Duodenal mucosa (tissue), 2 donors: ENCODE measurements around the gene EP400.

Experiments
- H3K27ac ChIP-seq: one replicate; pipeline ENCODE4 v1.7.0; 2013; ENCODE audit warnings: low read depth, low read length
- H3K27me3 ChIP-seq, 2 donors: one replicate each; pipeline ENCODE4 v1.7.0; 2013; ENCODE audit warnings: low read length in 2 of 2, control low read depth in 1 of 2; ENCODE audit not compliant: insufficient read depth in 2 of 2, control insufficient read depth in 1 of 2
- H3K36me3 ChIP-seq, 2 donors: one replicate each; pipeline ENCODE4 v1.7.0; 2013; ENCODE audit warnings: low read length in 2 of 2, control low read depth in 1 of 2; ENCODE audit not compliant: insufficient read depth in 2 of 2, control insufficient read depth in 1 of 2
- H3K4me1 ChIP-seq, 2 donors: one replicate each; pipeline ENCODE4 v1.7.0; 2013; ENCODE audit warnings: low read length in 2 of 2, control low read depth in 1 of 2; ENCODE audit not compliant: insufficient read depth in 2 of 2, control insufficient read depth in 1 of 2
- H3K4me3 ChIP-seq, 2 donors: one replicate each; pipeline ENCODE4 v1.7.0; 2013; ENCODE audit warnings: low read length in 2 of 2, low read depth in 1 of 2
- H3K9ac ChIP-seq, 2 donors: one replicate each; pipeline ENCODE4 v1.7.0; 2013; ENCODE audit warnings: low read length in 2 of 2, low read depth in 1 of 2
- H3K9me3 ChIP-seq, 2 donors: one replicate each; pipeline ENCODE4 v1.7.0; 2013; ENCODE audit warnings: low read length in 2 of 2, control low read depth in 1 of 2; ENCODE audit not compliant: control insufficient read depth in 1 of 2

Gene EP400

DNA sequence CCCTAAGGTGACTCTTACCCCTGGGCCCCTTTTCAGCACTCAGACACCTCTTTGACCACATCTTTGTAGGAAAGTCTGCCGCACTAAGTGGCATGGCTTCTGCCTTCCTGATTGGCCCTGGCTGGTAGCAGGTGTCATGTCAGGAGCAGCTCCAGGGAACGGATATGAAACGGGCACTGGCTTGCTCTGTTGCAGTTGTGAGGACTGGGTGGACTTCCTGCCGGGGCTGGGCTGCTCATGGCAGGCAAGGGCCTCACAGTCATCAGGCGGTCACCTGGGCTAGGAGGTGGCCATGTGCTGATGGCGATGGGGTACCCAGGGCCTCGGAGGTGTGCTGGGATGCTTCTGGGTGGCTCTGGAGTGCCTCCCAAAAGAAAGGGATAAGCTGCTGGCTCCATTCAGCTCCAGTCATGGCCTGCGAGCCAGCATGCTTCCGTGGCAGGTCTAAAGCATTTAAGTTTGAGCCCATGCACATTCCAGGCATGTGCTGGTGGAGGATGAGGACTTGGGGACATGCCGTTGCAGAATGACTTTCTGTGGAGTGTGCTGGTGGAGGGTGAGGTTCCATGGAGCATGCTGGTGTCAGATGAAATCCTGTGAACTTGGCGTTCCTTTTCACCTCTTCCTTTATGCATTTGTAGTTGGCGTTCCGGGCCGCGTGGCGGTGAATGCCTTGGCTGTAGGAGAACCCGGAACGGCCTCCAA, 77.2 kb downstream of the EP400 start:
- H3K36me3 ChIP-seq = peaks cover 66 to 89% of the 10 kb centered on the region in 2 donors
- no peak overlapping the region for H3K4me3 ChIP-seq
- H3K27ac ChIP-seq = no peak overlapping the region
- no peaks in the 10 kb centered on the region for H3K9me3 ChIP-seq
- no peaks in the 10 kb centered on the region for H3K4me1 ChIP-seq
- no peaks in the 10 kb centered on the region for H3K27me3 ChIP-seq
- H3K9ac ChIP-seq = no peak overlapping the region

DNA sequence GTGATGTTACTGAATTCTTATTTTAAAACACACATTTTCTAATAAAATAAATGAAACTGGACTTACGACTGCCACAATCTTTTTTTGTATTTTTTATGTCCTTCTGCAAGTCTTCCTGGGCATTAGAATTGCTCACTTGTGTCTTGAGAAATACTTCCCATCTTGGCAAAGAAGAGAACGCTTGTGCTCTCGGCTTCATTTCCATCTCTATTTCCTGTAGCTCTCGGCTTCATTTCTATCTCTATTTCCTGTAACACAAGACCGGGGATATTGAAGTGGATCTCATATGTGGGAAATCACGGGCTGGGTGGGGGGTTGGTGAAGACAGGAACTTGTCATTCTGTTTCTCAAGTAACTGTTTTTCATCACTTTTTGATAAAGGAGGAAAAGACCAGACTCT, 77.9 kb downstream of the EP400 start:
- no peak overlapping the region for H3K27ac ChIP-seq

DNA sequence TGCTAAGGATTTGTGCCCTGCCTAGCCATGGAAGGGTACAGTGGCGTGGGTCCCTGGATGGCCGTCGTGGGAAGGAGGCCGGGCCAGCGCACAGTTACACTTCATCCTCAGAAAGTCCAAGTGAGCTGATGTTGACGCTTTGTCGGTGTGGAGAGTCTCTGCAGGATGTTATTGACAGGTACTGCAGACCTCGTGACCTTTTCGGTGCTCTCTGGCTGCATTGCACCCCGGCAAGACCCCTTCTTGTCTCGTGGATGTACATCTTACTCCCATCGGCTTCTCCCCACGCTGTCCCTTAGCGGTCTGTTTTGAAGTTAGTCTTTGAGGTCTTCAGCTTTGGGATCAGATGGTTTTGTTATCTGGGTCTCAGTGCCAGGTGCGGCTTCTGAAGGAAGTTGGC, 78.4 kb downstream of the EP400 start:
- peaks cover 63 to 90% of the 10 kb centered on the region in 2 donors for H3K36me3 ChIP-seq
- H3K27ac ChIP-seq = no peak overlapping the region
- H3K4me1 ChIP-seq = no peaks in the 10 kb centered on the region
- H3K9me3 ChIP-seq = no peaks in the 10 kb centered on the region
- no peak overlapping the region for H3K9ac ChIP-seq
- H3K4me3 ChIP-seq = no peak overlapping the region
- no peaks in the 10 kb centered on the region for H3K27me3 ChIP-seq

More for the DNA sequence above, 77.9 kb downstream of the EP400 start:
- Histone ChIP-seq H3K9me3 (no peaks in the 10 kb centered on the region), H3K9ac (no peak overlapping the region), H3K4me3 (no peak overlapping the region), H3K27me3 (no peaks in the 10 kb centered on the region), H3K36me3 (peaks cover 63 to 88% of the 10 kb centered on the region in 2 donors), H3K4me1 (no peaks in the 10 kb centered on the region)

DNA sequence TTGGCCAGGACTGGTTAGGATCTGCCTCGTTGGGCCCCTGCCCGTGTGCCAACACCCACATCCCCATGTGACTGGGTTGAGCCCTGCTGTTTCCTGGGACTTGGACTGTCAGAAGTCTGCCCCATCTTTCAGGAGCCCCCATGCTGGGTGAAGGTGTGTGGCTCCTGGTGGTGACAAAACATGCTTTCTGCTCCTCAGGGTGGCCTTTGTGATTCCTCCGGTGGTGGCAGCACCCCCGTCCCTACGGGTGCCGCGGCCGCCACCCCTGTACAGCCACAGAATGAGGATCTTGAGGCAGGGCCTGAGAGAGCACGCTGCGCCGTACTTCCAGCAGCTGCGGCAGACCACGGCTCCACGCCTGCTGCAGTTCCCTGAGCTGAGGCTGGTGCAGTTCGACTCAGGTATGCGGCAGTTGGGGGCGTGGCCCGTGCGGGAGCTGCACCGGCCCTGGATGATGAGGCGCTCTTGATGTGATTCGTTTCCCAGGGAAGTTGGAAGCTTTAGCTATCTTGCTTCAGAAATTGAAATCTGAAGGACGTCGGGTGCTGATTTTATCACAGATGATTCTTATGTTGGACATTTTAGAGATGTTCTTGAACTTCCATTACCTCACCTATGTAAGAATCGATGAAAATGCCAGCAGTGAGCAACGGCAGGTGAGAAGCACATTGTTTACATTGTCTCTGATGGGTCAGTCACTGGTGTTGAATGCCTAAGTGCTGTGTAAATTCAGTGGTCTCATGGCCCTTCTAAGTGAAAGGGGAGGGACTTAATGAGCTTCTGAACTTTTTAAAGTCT, 80.0 kb downstream of the EP400 start:
- H3K4me3 ChIP-seq = no peak overlapping the region
- peaks cover 56 to 93% of the 10 kb centered on the region in 2 donors for H3K36me3 ChIP-seq
- H3K9me3 ChIP-seq = no peaks in the 10 kb centered on the region
- no peaks in the 10 kb centered on the region for H3K4me1 ChIP-seq
- H3K27ac ChIP-seq = no peak overlapping the region
- no peak overlapping the region for H3K9ac ChIP-seq
- no peaks in the 10 kb centered on the region for H3K27me3 ChIP-seq

DNA sequence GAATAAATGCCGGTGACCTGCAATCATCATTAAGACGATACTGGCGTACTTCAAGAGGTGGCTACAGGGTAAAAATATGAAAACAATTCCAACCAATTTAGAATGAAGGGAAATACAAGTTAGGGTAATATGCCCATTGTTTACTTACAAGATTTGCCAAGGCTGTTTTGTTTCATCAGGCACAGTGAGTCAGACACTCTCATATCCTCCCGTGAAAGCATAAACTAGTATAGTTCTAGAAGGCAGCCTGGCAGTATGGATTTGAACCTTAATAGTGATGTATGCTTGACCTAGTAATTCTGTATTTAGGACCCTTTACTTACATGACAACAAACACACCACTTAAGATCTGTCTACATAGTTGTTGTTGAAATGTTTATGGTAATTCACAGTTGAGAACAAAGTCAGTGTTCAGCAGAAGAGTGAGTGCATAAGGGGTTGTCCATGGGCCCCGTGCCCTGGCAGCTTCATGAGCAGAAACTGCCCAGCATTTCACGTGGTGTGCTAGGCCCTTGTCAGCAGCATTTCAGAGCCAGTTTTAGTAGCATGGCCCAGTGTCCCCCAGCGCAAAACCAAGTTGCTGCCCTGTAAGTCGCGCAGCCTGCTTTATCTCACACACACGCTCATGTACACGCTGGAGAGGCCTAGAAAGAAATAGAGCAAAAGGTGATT, 80.8 kb downstream of the EP400 start:
- Histone ChIP-seq H3K4me3 (no peak overlapping the region), H3K4me1 (no peaks in the 10 kb centered on the region), H3K36me3 (peaks cover 56 to 93% of the 10 kb centered on the region in 2 donors), H3K27ac (no peak overlapping the region), H3K9me3 (no peaks in the 10 kb centered on the region), H3K9ac (no peak overlapping the region), H3K27me3 (no peaks in the 10 kb centered on the region)

DNA sequence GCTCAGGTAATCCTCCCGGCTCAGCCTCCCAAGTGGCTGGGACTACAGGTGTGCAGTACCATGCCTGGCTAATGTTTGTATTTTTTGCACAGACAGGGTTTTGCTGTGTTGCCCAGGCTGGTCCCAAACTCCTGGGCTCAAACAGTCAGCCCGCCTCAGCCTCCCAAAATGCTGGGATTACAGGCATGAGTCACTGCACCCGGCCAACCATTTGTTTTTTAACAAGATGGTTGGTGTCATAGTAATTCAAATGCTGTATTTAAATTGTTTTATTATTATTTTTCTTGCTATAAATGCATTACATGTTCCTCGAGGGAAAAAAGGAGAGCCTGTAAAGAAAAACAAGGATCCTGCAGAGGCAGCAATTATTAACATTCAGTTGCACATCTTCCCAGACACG, 83.9 kb downstream of the EP400 start:
- peaks cover 59 to 90% of the 10 kb centered on the region in 2 donors for H3K36me3 ChIP-seq

DNA sequence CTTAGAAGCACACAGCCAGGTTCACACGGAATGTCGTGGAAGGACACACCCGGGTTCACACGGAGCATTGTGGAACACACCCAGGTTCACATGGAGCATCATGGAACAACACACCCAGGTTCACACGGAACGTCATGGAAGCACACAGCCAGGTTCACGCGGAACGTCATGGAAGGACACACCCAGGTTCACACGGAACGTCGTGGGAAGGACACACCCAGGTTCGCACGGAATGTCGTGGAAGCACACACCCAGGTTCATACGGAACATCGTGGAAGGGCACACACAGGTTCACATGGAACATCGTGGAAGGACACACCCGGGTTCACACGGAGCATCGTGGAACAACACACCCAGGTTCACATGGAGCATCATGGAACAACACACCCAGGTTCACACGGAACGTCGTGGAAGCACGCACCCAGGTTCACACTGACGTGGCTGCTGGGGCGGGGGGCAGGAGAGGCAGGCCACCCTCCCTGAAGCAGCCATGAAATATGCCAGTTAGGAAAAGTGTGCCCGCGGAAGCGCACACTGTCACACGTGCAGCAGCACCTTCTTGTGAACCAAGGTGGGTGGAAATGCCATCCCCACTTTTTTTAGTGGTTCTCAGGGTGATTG, 86.4 kb downstream of the EP400 start:
- H3K27me3 ChIP-seq = no peaks in the 10 kb centered on the region
- H3K9ac ChIP-seq = no peak overlapping the region
- H3K9me3 ChIP-seq = no peaks in the 10 kb centered on the region
- H3K4me1 ChIP-seq = no peaks in the 10 kb centered on the region
- H3K27ac ChIP-seq = no peak overlapping the region
- no peak overlapping the region for H3K4me3 ChIP-seq
- H3K36me3 ChIP-seq = peaks cover 47 to 88% of the 10 kb centered on the region in 2 donors

More for the DNA sequence above, 83.9 kb downstream of the EP400 start:
- H3K4me1 ChIP-seq = no peaks in the 10 kb centered on the region
- no peak overlapping the region for H3K9ac ChIP-seq
- no peak overlapping the region for H3K27ac ChIP-seq
- no peak overlapping the region for H3K4me3 ChIP-seq
- H3K9me3 ChIP-seq = no peaks in the 10 kb centered on the region
- no peaks in the 10 kb centered on the region for H3K27me3 ChIP-seq

DNA sequence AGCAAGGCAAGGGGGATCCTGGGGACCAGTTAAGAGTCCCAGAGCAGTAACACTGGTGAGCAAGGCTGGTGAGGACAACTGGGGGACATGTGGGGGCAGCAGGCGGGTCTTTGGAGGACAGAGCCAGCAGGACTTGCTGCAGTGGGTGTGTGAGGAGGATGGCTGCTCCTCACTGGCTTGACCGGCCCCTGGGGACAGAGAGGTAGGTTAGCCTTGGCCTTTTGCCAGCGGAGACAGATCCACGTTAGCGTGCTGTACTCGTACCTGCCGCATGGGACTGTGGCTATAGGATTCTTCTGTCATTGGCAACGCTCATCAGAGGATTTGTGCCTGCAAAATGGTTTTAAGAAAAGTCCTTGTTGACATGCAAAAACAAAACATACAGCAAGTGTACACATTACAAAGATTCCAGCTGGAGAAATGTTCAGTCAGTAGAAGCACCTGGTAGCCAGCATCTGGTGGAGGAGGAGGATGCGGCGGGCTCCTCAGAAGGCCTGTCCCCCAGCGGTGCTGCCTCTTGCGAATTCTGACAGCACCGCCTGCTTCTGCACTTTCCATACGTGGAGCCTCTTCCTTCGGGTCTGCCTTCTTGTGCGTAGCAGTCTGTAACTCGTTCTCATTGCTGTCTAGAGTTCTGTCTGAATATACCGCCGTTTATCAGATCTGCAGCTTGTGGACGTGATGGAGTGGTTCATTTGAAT, 91.3 kb downstream of the EP400 start:
- Histone ChIP-seq H3K36me3 (peaks cover 47 to 88% of the 10 kb centered on the region in 2 donors), H3K9ac (no peak overlapping the region), H3K9me3 (no peaks in the 10 kb centered on the region), H3K27ac (no peak overlapping the region), H3K27me3 (no peaks in the 10 kb centered on the region), H3K4me3 (no peak overlapping the region), H3K4me1 (no peaks in the 10 kb centered on the region)

DNA sequence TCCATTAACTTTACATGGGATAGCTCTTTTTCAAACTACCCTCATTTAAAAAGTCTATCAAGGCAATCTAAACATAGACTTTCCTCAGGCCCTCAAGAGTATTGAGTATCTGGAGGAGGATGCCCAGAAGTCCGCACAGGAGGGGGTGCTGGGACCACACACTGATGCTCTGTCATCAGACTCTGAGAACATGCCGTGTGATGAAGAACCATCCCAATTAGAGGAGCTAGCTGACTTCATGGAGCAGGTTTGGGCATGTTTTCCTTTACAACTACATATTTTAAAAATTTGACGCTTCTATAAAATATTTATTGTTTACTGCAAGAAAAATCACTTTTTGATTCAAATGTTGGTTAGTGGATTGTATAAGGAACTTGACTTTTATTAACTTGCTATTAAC, 93.5 kb downstream of the EP400 start:
- Histone ChIP-seq H3K4me1 (no peaks in the 10 kb centered on the region), H3K9me3 (no peaks in the 10 kb centered on the region), H3K9ac (no peak overlapping the region), H3K27ac (no peak overlapping the region), H3K4me3 (no peak overlapping the region), H3K27me3 (no peaks in the 10 kb centered on the region), H3K36me3 (peaks cover 39 to 80% of the 10 kb centered on the region in 2 donors)
